Heart left ventricle (tissue), 13 donors: ENCODE measurements around the gene DNAJC6.

ENCODE experiments used
- POLR2A ChIP-seq, 2 donors: fragments of 450-650 bp; IDR thresholded peaks; one replicate each; pipeline ENCODE4 v1.6.1; 2017; ENCODE audit warnings: antibody characterized with exemption in 2 of 2, mild to moderate bottlenecking in 2 of 2, moderate library complexity in 2 of 2
- TF ChIP-seq, protein P1 (sequence below), 12 donors: fragments of 200-600 bp; sonication (generic) in 4 of 12; IDR thresholded peaks; one replicate each; pipeline versions ENCODE4 v1.5.0 to v1.8.0; 2018 to 2022; ENCODE audit warnings: antibody characterized with exemption in 12 of 12, mild to moderate bottlenecking in 5 of 12
- donor health status: ischemic (EF 13 %, LVEDD 7.1; RV severe dilation, severe dysfunction).
- donor health status: DM: no; HTN: yes; CAD: no.
- donor health status: DM: no; HTN: no; CAD: no.
- donor health status: ischemic (EF 25% LVEDD 6.9; RV normal size, moderate dysfunction).
- donor health status: ischemic (EF 25% LVEDD 5.7; RV mildly dilated, moderate dysfunction).
- donor health status: ischemic (EF 35%, LVEDD 5.7; RV mildly dilated, moderate dysfunction).
- donor health status: nonischemic (EF 11% LVEDD 7.7; RV severe dilation, severe dysfunction).
- donor health status: DM: yes; HTN: yes; CAD: no.
- donor health status: PGD.
- donor health status: ischemic (EF 29% LVEDD 5.4; RV normal size, mild dysfunction).
- donor health status: nonischemic (EF 23%, LVEDD 6.1; RV moderate dilation, normal function).

DNA sequence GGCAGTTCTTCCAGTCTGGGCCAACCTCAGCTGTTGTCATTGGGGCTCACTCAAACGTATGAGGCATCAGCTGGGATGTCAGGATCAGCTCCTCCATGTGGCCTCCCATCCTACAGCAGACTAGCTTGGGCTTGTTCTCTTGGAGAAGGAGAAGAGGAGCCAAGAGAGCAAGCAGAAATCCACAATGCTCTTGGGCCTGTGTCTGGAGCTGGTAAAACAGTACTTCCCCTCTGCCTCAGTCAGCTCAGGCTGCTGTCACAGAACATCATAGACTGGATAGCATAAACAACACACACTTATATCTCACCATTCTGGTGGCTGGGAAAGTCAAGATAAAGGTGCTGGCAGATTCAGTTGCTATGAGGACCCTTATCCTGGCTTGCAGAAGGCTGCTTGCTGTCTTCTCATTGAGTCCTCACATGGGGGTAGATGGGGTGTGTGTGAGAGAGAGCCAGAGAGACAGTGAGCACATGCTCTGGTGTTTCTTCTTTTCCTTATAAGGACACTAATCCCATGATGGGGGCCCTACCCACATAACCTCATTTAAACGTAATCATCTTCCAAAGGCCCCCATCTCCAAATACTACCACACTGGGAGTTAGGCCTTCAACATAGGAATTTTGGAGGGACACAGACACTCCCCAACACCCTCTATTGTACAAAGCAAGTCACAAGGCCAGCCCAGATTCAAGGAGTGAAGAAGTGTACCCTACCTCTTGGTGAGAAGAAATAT, 16.3 kb upstream of the DNAJC6 start:
- no peak for TF ChIP-seq POLR2A (IDR thresholded peaks at IDR 0.05)
- TF ChIP-seq, protein P1, sequence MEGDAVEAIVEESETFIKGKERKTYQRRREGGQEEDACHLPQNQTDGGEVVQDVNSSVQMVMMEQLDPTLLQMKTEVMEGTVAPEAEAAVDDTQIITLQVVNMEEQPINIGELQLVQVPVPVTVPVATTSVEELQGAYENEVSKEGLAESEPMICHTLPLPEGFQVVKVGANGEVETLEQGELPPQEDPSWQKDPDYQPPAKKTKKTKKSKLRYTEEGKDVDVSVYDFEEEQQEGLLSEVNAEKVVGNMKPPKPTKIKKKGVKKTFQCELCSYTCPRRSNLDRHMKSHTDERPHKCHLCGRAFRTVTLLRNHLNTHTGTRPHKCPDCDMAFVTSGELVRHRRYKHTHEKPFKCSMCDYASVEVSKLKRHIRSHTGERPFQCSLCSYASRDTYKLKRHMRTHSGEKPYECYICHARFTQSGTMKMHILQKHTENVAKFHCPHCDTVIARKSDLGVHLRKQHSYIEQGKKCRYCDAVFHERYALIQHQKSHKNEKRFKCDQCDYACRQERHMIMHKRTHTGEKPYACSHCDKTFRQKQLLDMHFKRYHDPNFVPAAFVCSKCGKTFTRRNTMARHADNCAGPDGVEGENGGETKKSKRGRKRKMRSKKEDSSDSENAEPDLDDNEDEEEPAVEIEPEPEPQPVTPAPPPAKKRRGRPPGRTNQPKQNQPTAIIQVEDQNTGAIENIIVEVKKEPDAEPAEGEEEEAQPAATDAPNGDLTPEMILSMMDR (IDR thresholded peaks at IDR 0.05), result no peak
